OCI-LY3 (cell line): ENCODE measurements around the gene TUBA4B.

Experiments
- EZH2phosphoT487 ChIP-seq: fragments of 200-600 bp; shearing (Covaris generic); IDR thresholded peaks from 2 replicates; pipeline ENCODE4 v1.6.1; 2018; ENCODE audit warnings: antibody characterized with exemption, mixed run types, low read depth
- TF ChIP-seq, protein P1 (sequence below): fragments of 200-600, 300-600 bp; sonication (generic); IDR thresholded peaks from 2 replicates; pipeline ENCODE4 v1.5.1; 2014; ENCODE audit warnings: antibody characterized with exemption, low read length, low read depth

DNA sequence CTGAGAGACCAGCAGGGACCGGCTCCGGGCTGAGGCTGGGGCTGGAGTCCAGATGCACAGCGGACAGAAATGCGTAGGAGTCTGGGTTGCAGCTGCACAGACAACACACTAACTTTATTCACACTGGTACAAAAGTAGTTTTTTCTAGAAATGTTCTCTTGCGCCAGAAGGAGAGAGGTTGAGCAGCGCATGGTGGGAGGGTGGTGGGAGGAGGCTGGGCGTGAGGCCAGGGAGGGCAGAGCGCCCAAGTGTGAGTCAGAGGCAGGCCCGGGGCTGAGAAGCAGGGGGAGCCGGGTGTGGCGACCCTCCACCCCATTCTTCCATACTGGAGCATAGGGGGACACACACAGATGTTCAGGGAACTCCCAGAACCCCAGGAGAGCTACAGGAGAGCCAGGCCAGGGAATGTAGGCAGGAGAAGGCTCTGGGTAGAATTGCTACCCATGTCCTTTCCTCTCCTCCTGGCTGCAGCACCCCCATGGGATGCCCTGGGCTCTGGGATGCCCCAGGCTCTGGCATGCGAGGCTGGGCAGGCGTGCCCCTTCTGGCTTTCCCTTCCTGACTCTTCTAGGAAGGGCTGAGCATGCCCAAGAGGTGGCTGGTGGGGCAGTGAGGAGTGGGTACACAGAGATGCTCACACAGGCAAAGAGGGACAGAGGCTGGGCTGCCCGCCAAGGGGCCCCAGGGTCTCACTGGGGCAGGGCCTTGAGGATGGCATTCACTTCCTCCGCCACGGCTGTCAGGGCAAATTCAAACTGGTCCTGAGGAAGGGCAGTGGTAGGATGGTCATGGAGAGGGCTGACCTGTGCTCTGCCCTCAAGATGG is 36.7 kb downstream of the TUBA4B start:
- TF ChIP-seq, protein P1, sequence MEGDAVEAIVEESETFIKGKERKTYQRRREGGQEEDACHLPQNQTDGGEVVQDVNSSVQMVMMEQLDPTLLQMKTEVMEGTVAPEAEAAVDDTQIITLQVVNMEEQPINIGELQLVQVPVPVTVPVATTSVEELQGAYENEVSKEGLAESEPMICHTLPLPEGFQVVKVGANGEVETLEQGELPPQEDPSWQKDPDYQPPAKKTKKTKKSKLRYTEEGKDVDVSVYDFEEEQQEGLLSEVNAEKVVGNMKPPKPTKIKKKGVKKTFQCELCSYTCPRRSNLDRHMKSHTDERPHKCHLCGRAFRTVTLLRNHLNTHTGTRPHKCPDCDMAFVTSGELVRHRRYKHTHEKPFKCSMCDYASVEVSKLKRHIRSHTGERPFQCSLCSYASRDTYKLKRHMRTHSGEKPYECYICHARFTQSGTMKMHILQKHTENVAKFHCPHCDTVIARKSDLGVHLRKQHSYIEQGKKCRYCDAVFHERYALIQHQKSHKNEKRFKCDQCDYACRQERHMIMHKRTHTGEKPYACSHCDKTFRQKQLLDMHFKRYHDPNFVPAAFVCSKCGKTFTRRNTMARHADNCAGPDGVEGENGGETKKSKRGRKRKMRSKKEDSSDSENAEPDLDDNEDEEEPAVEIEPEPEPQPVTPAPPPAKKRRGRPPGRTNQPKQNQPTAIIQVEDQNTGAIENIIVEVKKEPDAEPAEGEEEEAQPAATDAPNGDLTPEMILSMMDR: no peak
- no peak for TF ChIP-seq EZH2phosphoT487
